Measurements from ENCODE around the gene RUNX2.

The RUNX2 gene

DNA sequence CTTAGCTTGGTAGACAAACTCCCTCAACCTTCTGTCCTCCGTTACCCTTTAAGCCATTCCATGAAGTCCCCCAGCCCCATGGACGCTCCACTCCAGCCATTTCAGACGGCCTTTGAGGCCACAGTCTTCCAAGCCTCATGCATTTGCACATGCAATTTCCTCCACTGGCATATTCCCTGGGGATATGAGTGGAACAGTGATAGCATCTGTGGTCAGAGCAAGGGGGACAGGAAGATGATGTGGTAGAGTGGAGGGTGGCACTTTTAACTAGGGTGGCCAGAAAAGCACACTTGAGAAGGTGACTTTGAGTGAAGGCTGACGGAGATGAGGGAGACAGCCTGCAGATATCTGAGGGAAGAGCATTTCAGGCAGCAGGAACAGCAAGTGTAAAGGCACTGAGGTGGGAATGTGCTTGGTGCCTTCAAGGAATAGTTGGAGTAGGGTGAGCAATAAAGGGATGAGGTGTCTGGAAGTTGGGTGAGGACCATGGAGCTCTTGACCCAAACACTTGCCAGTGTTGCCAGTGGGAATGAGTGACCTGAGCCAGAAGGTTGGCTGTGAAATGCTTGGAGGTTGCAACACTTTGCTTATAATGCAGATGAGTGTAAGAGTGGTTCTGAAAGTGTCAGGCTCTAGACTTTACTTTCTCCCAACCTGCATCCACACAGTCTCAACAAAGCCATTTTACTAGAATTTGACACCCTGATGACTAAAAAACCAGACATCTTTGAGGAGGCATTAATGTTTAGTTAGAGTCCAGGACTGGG, 325.2 kb downstream of the RUNX2 start:
- no peak for TF ChIP-seq Cebpa-rat (IDR thresholded peaks at IDR 0.05)
- H3K27me3 ChIP-seq: no peaks in the 10 kb centered on the region

GRCh38 chr6:45654673-45655072, 326.5 kb downstream of the RUNX2 start:
- H3K4me2 ChIP-seq: no peak overlapping the region
- no peak overlapping the region for H3K27ac ChIP-seq
- H3K9ac ChIP-seq: no peak overlapping the region
- no peaks in the 10 kb centered on the region for H3K36me3 ChIP-seq
- H3K27me3 ChIP-seq: 0 out of 22 replicates have a peak, but pooled peaks cover 0 to 4% (median 0%) of the 10 kb centered on the region in 11 experiments
- no peak overlapping the region for H3K4me3 ChIP-seq
- H3K4me1 ChIP-seq: peaks cover 0 to 20% (median 13%) of the 10 kb centered on the region in 10 experiments; a peak in 16 of 20 replicates
- TF ChIP-seq Cebpa-rat (IDR thresholded peaks at IDR 0.05): no peak
- peaks cover 0 to 14% (median 6%) of the 10 kb centered on the region in 11 experiments; a peak in 13 of 22 replicates for H3K9me3 ChIP-seq (replicated peaks in 1 of 11)
- H4K20me1 ChIP-seq: no peaks in the 10 kb centered on the region

More for the DNA sequence above, 325.2 kb downstream of the RUNX2 start:
- Histone ChIP-seq H3K9me3 (replicated peaks in 1 of 11) (peaks cover 0 to 14% (median 6%) of the 10 kb centered on the region in 11 experiments; a peak in 13 of 22 replicates), H3K4me1 (peaks cover under 1 to 15% (median 11%) of the 10 kb centered on the region in 10 experiments; a peak in 19 of 20 replicates), H3K36me3 (no peaks in the 10 kb centered on the region), H3K9ac (no peak overlapping the region), H3K4me2 (peak overlapping the region in 10 of 11 experiments; percentile 15 to 78 (median 64); a peak in 19 of 22 replicates), H3K4me3 (no peak overlapping the region), H4K20me1 (no peaks in the 10 kb centered on the region), H3K27ac (no peak overlapping the region)

DNA sequence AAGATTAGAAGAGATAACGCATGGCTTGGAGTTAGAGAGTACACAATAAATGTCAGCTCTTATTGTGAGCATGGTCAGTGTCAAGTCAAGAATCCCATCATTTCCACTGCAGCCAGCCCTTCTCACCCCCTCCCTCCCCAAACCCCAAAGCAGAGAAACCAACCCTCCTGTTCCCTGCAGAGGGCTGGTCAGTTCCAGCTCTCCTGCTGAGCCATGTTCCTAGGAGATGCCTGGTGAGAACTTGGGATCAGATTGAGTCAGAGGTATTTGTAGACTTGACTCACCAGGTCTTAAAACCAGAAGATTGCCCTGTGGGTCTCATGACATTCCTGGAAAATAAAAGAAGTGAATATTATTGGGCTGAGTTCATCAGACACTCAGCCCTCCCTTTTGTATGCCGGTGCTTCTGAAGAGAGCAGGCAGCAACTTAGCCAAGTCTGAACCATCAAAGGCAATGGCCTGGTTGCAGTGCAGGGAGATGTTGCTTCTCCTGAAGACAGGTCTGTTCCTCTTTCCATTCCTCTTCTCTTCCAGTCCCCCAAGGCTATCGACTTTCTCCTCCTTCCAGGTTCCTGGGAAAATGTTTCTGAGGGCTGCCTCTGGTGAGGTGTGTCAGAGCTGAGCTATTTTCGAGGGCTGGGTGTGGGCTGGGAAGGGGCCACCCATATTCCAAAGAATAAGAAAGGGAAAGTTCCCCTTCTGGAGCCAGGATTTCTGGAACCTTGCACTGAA, 327.8 kb downstream of the RUNX2 start:
- no peak overlapping the region for H3K4me2 ChIP-seq
- H3K4me1 ChIP-seq: peaks cover 0 to 20% (median 13%) of the 10 kb centered on the region in 10 experiments; a peak in 16 of 20 replicates
- no peaks in the 10 kb centered on the region for H3K36me3 ChIP-seq
- no peak overlapping the region for H3K9ac ChIP-seq
- H3K27me3 ChIP-seq: 0 out of 22 replicates have a peak, but pooled peaks cover 0 to 4% (median 0%) of the 10 kb centered on the region in 11 experiments
- H4K20me1 ChIP-seq: no peaks in the 10 kb centered on the region
- no peak overlapping the region for H3K27ac ChIP-seq
- no peak overlapping the region for H3K4me3 ChIP-seq
- TF ChIP-seq Cebpa-rat (IDR thresholded peaks at IDR 0.05): no peak
- H3K9me3 ChIP-seq (replicated peaks in 1 of 11): peaks cover 0 to 14% (median 6%) of the 10 kb centered on the region in 11 experiments; a peak in 13 of 22 replicates

GRCh38 chr6:45657226-45657625, 329.1 kb downstream of the RUNX2 start:
- Histone ChIP-seq H3K27me3 (peaks cover 2 to 15% (median 8%) of the 10 kb centered on the region in 11 experiments), H3K9ac (no peak overlapping the region), H3K9me3 (replicated peaks in 1 of 11) (peaks cover 0 to 14% (median 6%) of the 10 kb centered on the region in 11 experiments; a peak in 13 of 22 replicates), H3K4me3 (no peak overlapping the region), H3K27ac (no peak overlapping the region), H3K4me1 (peaks cover 0 to 20% (median 14%) of the 10 kb centered on the region in 10 experiments; a peak in 16 of 20 replicates), H3K36me3 (no peaks in the 10 kb centered on the region), H3K4me2 (no peak overlapping the region), H4K20me1 (no peaks in the 10 kb centered on the region)
- TF ChIP-seq Cebpa-rat (IDR thresholded peaks at IDR 0.05): no peak

DNA sequence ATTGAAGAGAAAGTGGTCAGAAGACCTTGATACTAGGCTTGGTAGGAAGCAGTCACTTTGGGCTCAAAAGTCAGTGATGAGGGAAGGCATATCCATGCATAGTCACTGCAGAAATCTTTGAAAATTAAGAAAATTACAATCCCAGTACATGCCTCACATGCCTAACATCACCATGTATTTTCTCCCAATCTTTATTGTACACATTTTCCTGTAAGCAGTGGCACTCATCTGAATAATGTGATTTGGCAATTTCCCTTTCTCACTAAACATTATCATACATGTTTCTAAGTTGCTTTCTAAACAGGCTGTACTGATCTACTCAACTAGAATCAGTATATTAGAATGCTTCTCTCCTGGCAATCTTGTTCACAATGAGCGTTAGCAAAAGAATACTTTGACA, 330.3 kb downstream of the RUNX2 start:
- H3K9ac ChIP-seq: no peak overlapping the region
- peaks cover 14 to 27% (median 20%) of the 10 kb centered on the region in 11 experiments for H3K27me3 ChIP-seq
- H3K4me3 ChIP-seq: no peak overlapping the region
- H3K4me1 ChIP-seq: peaks cover 0 to 15% (median 8%) of the 10 kb centered on the region in 10 experiments; a peak in 18 of 20 replicates
- no peak overlapping the region for H3K27ac ChIP-seq
- peaks cover 5 to 22% (median 15%) of the 10 kb centered on the region in 11 experiments; a peak in 20 of 22 replicates for H3K9me3 ChIP-seq (replicated peaks in 1 of 11)
- no peak for TF ChIP-seq Cebpa-rat (IDR thresholded peaks at IDR 0.05)
- H3K4me2 ChIP-seq: no peak overlapping the region; a peak in 1 of 22 replicates
- peaks cover 0 to 5% (median 0%) of the 10 kb centered on the region in 11 experiments; a peak in 1 of 22 replicates for H4K20me1 ChIP-seq
- no peaks in the 10 kb centered on the region for H3K36me3 ChIP-seq

GRCh38 chr6:45658958-45659357, 330.8 kb downstream of the RUNX2 start:
- Histone ChIP-seq H3K27me3 (peaks cover 20 to 32% (median 25%) of the 10 kb centered on the region in 11 experiments), H3K4me3 (no peak overlapping the region), H3K36me3 (no peaks in the 10 kb centered on the region), H3K9ac (no peak overlapping the region), H3K27ac (no peak overlapping the region), H3K4me2 (peak overlapping the region in 5 of 11 experiments; percentile 12 to 27 (median 12); a peak in 5 of 22 replicates), H4K20me1 (peaks cover 0 to 10% (median 0%) of the 10 kb centered on the region in 11 experiments; a peak in 1 of 22 replicates), H3K4me1 (peaks cover 0 to 17% (median 10%) of the 10 kb centered on the region in 10 experiments; a peak in 14 of 20 replicates), H3K9me3 (replicated peaks in 1 of 11) (peaks cover 11 to 28% (median 20%) of the 10 kb centered on the region in 11 experiments; a peak in 20 of 22 replicates)
- no peak for TF ChIP-seq Cebpa-rat (IDR thresholded peaks at IDR 0.05)

- Histone ChIP-seq H3K9me3 (replicated peaks in 1 of 11) (peaks cover 7 to 23% (median 18%) of the 10 kb centered on the region in 11 experiments; a peak in 20 of 22 replicates), H3K4me2 (no peak overlapping the region), H3K4me1 (peaks cover 20 to 39% (median 29%) of the 10 kb centered on the region in 10 experiments), H3K27ac (no peak overlapping the region), H3K9ac (no peak overlapping the region), H3K27me3 (peaks cover 28 to 46% (median 39%) of the 10 kb centered on the region in 11 experiments), H3K36me3 (no peaks in the 10 kb centered on the region), H4K20me1 (peaks cover 0 to 11% (median 0%) of the 10 kb centered on the region in 11 experiments; a peak in 2 of 22 replicates), H3K4me3 (no peak overlapping the region)
- no peak for TF ChIP-seq Cebpa-rat (IDR thresholded peaks at IDR 0.05)
These were observed 333.5 kb downstream of the RUNX2 start for GRCh38 chr6:45661661-45662060.

Data from BLaER1 treated with 17β-estradiol and CSF1 and Interleukin-3, amounts not matched to agents 10 nM and 100 nM (cell line).